Hepatocyte (in vitro differentiated cells): ENCODE measurements around the gene GFPT2. TPM values are rescaled to one million over a fixed set of nuclear protein-coding genes. Genes with fewer than 3 reads are reported as not detected.

Experiments used
- DNase-seq: peaks from one replicate; pipeline ENCODE4 v3.0.0-alpha.2; 2016; ENCODE audit warnings: low spot score
- H2AFZ ChIP-seq: fragments of 200-600 bp; sonication (generic); 2 replicates; pipeline ENCODE4 v1.6.0; 2016; ENCODE audit warnings: antibody characterized with exemption, mild to moderate bottlenecking
- H3K27ac ChIP-seq: fragments of 200-600 bp; sonication (generic); 2 replicates; pipeline ENCODE4 v1.5.1; 2016; ENCODE audit warnings: mild to moderate bottlenecking
- H3K27me3 ChIP-seq: fragments of 200-600 bp; sonication (generic); 2 replicates; pipeline ENCODE4 v1.6.1; 2016
- H3K36me3 ChIP-seq: fragments of 200-600 bp; sonication (generic); replicated peaks from 2 replicates; pipeline ENCODE4 v1.5.1; 2016; ENCODE audit warnings: low read depth; ENCODE audit not compliant: insufficient read depth
- H3K4me1 ChIP-seq: fragments of 200-600 bp; sonication (generic); 2 replicates; pipeline ENCODE4 v1.5.1; 2016; ENCODE audit warnings: mild to moderate bottlenecking, moderate library complexity; ENCODE audit not compliant: insufficient read depth
- H3K4me2 ChIP-seq: fragments of 200-600 bp; sonication (generic); 2 replicates; pipeline ENCODE4 v1.6.0; 2016
- H3K4me3 ChIP-seq: fragments of 200-600 bp; sonication (generic); 2 replicates; pipeline ENCODE4 v1.5.1; 2016; ENCODE audit warnings: mild to moderate bottlenecking
- H3K79me2 ChIP-seq: fragments of 200-600 bp; sonication (generic); 2 replicates; pipeline ENCODE4 v1.6.0; 2017; ENCODE audit warnings: mild to moderate bottlenecking
- H3K9me2 ChIP-seq: fragments of 200-600 bp; sonication (generic); replicated peaks from 2 replicates; pipeline ENCODE4 v1.6.0; 2017; ENCODE audit warnings: mild to moderate bottlenecking; ENCODE audit not compliant: insufficient read depth
- H3K9me3 ChIP-seq: fragments of 200-600 bp; sonication (generic); 2 replicates; pipeline ENCODE4 v1.5.1; 2016; ENCODE audit warnings: low read depth, mild to moderate bottlenecking
- H4K20me1 ChIP-seq: fragments of 200-600 bp; sonication (generic); 2 replicates; pipeline ENCODE4 v1.6.0; 2016; ENCODE audit warnings: mild to moderate bottlenecking; ENCODE audit not compliant: insufficient read depth, poor library complexity, severe bottlenecking
- CTCF ChIP-seq: fragments of 200-600 bp; sonication (generic); IDR thresholded peaks from 2 replicates; pipeline ENCODE4 v1.5.1; 2016; ENCODE audit warnings: antibody characterized with exemption, mild to moderate bottlenecking; ENCODE audit not compliant: poor library complexity
- EZH2 ChIP-seq: fragments of 200-600 bp; sonication (generic); IDR thresholded peaks from 2 replicates; pipeline ENCODE4 v1.6.1; 2016; ENCODE audit warnings: antibody characterized with exemption, mild to moderate bottlenecking, borderline replicate concordance
- EZH2phosphoT487 ChIP-seq: fragments of 200-600 bp; sonication (generic); IDR thresholded peaks from one replicate; pipeline ENCODE4 v1.6.1; 2018; ENCODE audit warnings: antibody characterized with exemption, mild to moderate bottlenecking, low read depth, moderate library complexity; ENCODE audit not compliant: unreplicated experiment, severe bottlenecking
- WGBS: methylation state at CpG from one replicate; pipeline ENCODE4 v1.1.6; 2016; ENCODE audit warnings: low lambda C conversion rate; ENCODE audit errors: missing lambda C conversion rate; 5-methylcytosine and 5-hydroxymethylcytosine counted together
- polyA plus RNA-seq: library from polyadenylated mRNA; unstranded; fragments of >200 nt; fragmentation: Nextera tagmentation; extraction: Ambion mirVana; gene quantifications from 2 replicates; pipeline ENCODE4 v1.2.1, GENCODE V29; 2016
- total RNA-seq: library from RNA; depleted of rRNA; stranded (reverse); fragments of >200 nt; gene quantifications from 2 replicates; pipeline ENCODE4 v1.2.3, GENCODE V29; 2014

GFPT2 gene
- total and polyA plus RNA-seq, 2 experiments from 2014 or later = 15.9 to 44.6 TPM

- no peaks in the 10 kb centered on the region for H3K79me2 ChIP-seq
- H3K4me2 ChIP-seq = no peak overlapping the region
- H3K27me3 ChIP-seq = no peaks in the 10 kb centered on the region
- H3K4me3 ChIP-seq = no peak overlapping the region
- H3K36me3 ChIP-seq = no peaks in the 10 kb centered on the region
- H3K4me1 ChIP-seq = no peaks in the 10 kb centered on the region
- WGBS = 92% methylated on average over 9 of the region's 9 CpGs
- no peak overlapping the region for H2AFZ ChIP-seq
- H3K27ac ChIP-seq = no peak overlapping the region
- no peak for DNase-seq
- no peak for TF ChIP-seq EZH2phosphoT487
- no peak for TF ChIP-seq CTCF
- TF ChIP-seq EZH2 = no peak
- no peaks in the 10 kb centered on the region for H4K20me1 ChIP-seq
- peaks cover 7% of the 10 kb centered on the region for H3K9me3 ChIP-seq
- H3K9me2 ChIP-seq = no peaks in the 10 kb centered on the region
These were observed 102.0 kb downstream of the GFPT2 start for GRCh38 chr5:180251141-180251540.

Other genes with a start within 250 kb of the GFPT2 start
- gene RASGEF1C, start 144.1 kb downstream of the GFPT2 start, total RNA-seq = not detected in 2 replicates
- gene RASGEF1C, start 144.1 kb downstream of the GFPT2 start, polyA plus RNA-seq = not detected in 2 replicates
- gene MAPK9, start 61.3 kb downstream of the GFPT2 start, total RNA-seq = 31.3 and 39.1 TPM in 2 replicates
- 17.5 and 17.8 TPM in 2 replicates for gene MAPK9, start 61.3 kb downstream of the GFPT2 start, polyA plus RNA-seq
- 20.3 and 24.1 TPM in 2 replicates for gene CNOT6, start 141.0 kb upstream of the GFPT2 start, total RNA-seq
- gene CNOT6, start 141.0 kb upstream of the GFPT2 start, polyA plus RNA-seq = 9.9 and 12.0 TPM in 2 replicates
- not detected in 2 replicates for gene SCGB3A1, start 238.2 kb upstream of the GFPT2 start, total RNA-seq
- not detected in 2 replicates for gene SCGB3A1, start 238.2 kb upstream of the GFPT2 start, polyA plus RNA-seq